Measurements from ENCODE around the gene OBSL1.

DNA sequence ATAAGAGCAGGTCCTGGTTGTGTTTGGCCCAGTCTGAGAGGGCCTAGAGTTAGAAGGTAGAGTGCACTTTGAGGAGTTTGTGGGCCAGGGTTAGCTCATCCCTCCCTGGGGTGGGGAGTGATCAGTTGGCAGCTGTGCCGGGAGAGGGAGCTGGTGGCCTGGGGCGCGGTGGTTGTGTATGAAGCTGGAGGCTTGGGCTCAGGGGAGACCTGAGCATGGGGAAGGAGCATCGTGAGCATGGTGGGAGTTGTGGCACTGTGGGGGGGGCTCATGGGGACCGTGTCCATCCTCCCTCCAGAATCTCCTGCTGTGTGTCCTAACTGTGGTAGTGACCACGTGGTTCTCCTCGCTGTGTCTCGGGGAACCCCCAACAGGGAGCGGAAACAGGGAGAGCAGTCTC lies 40.0 kb upstream of the OBSL1 start:
- TF ChIP-seq, protein P1, sequence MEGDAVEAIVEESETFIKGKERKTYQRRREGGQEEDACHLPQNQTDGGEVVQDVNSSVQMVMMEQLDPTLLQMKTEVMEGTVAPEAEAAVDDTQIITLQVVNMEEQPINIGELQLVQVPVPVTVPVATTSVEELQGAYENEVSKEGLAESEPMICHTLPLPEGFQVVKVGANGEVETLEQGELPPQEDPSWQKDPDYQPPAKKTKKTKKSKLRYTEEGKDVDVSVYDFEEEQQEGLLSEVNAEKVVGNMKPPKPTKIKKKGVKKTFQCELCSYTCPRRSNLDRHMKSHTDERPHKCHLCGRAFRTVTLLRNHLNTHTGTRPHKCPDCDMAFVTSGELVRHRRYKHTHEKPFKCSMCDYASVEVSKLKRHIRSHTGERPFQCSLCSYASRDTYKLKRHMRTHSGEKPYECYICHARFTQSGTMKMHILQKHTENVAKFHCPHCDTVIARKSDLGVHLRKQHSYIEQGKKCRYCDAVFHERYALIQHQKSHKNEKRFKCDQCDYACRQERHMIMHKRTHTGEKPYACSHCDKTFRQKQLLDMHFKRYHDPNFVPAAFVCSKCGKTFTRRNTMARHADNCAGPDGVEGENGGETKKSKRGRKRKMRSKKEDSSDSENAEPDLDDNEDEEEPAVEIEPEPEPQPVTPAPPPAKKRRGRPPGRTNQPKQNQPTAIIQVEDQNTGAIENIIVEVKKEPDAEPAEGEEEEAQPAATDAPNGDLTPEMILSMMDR (conservative IDR thresholded peaks at IDR 0.05; ENCODE audit: low read length), result no peak
- TF ChIP-seq EZH2phosphoT487 (IDR thresholded peaks at IDR 0.05; ENCODE audit: borderline replicate concordance), result no peak
